Omental fat pad (tissue), 4 donors: ENCODE results near the gene ELP2. TPM values are rescaled to one million over a fixed set of nuclear protein-coding genes. Genes with fewer than 3 reads are reported as not detected.
"Not testable (repeated sequence)": the region's sequence is repeated elsewhere in the genome, so short reads cannot be mapped to it uniquely, and the experiment has no call there.

Experiments
- ATAC-seq: fragments of 150-250 bp; one replicate; pipeline ENCODE4 v1.9.1; 2016; ENCODE audit warnings: mild to moderate bottlenecking, moderate library complexity; ENCODE audit not compliant: low FRiP score
- DNase-seq: peaks from one replicate; pipeline ENCODE4 v3.0.0-alpha.2; 2019; ENCODE audit warnings: low spot score
- total RNA-seq, 4 donors: library from RNA; depleted of rRNA; stranded (reverse); fragments of >200 nt; gene quantifications; one replicate each; pipeline ENCODE4 v1.1.0, GENCODE V29; 2016
- TF ChIP-seq, protein P1 (sequence below), 3 donors: fragments of 450-650 bp; IDR thresholded peaks; one replicate each; pipeline ENCODE4 v1.5.1; 2016 to 2017; ENCODE audit warnings: antibody characterized with exemption in 3 of 3, mild to moderate bottlenecking in 3 of 3, moderate library complexity in 2 of 3

The ELP2 gene
- total RNA-seq, 4 donors from 2014 or later: 43.6 to 62.3 (median 57.7) TPM

DNA sequence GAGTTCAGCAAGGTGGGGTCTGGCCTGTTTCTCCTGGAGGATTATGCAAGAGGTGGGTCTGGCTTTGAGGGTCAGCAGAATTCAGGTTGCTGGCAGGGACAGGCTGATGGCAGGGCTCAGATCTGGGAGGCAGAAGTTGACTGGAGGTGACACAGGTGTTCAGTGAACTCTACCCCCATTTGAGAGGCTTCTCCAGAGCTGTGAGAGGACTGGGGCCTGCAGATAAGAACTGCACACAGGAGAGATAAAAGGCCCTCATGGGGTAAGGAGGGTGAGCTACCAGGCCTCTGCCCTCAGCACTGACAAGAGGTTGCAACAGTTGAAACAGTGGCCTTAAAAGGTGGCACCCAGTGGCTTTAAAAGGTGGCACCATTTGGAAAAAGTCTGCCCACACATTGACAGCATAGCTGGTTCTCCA lies 70.7 kb downstream of the ELP2 start:
- ATAC-seq (no peak), DNase-seq (no peak)
- TF ChIP-seq, protein P1, sequence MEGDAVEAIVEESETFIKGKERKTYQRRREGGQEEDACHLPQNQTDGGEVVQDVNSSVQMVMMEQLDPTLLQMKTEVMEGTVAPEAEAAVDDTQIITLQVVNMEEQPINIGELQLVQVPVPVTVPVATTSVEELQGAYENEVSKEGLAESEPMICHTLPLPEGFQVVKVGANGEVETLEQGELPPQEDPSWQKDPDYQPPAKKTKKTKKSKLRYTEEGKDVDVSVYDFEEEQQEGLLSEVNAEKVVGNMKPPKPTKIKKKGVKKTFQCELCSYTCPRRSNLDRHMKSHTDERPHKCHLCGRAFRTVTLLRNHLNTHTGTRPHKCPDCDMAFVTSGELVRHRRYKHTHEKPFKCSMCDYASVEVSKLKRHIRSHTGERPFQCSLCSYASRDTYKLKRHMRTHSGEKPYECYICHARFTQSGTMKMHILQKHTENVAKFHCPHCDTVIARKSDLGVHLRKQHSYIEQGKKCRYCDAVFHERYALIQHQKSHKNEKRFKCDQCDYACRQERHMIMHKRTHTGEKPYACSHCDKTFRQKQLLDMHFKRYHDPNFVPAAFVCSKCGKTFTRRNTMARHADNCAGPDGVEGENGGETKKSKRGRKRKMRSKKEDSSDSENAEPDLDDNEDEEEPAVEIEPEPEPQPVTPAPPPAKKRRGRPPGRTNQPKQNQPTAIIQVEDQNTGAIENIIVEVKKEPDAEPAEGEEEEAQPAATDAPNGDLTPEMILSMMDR (IDR thresholded peaks at IDR 0.05): no peak

DNA sequence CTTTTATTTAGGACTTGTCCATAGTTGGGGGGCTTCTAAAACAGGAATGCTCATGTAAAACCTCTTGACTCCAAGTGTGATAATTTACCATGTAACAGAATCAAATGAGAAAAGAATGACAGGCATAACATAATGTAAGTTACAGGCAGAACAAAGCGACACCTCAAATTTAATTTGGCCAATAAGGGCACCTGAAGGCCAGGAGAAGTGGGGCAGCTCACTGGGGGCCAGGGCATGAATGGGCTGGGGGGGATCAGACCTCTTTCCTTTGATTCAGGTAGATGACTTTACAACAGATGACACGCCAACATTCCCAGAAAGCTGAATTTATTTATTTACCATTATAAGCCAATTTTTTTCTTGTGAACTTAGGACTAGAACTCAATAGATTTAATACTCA lies 72.1 kb downstream of the ELP2 start:
- DNase-seq (no peak), ATAC-seq (no peak)
- TF ChIP-seq, protein P1 (IDR thresholded peaks at IDR 0.05): no peak

DNA sequence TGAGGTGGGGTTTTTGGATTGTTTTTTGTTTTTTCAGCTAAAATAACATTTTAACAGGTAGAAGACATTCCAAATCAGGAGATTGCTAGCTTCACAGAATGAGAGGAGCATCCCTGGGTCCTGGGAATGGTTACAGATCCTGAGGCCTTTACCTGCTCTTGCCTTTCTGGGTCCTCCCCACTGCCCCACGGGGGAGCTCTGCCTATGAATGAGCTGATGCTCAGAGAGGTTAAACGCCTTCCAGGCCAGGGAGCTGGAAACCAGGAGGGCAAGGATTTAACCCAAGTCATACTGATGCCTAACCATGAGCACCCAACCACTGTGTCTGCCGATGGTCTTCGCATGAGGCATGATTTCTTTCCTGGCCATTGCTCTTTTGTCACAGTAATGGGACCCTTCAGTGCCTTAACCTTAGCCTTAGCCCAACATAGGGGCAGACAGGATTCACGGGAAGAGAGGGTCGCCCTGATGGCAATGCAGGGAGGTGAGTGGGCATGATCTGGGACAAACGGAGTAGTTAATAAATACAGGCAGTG lies 73.7 kb downstream of the ELP2 start:
- ATAC-seq: no peak
- TF ChIP-seq, protein P1 (IDR thresholded peaks at IDR 0.05): no peak
- DNase-seq: no peak

DNA sequence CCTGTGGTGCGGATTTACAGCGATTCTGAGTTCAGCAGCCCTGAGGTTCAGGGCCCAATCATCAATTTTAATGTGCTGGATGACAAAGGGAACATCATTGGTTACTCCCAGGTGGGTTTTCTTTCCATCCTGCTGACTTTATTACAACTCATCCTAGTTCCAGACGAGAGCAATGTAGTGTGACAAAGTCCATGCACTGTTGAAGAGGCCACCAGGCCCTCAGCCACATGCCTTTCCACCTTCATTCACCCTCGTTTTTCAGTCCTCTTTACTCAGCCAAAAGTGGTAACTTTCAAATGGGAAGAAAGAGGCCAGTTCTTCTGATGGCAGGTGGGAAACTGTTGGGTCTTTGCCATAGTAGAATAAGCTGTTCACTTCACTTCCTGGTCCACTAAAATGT lies 75.5 kb downstream of the ELP2 start:
- TF ChIP-seq, protein P1 (IDR thresholded peaks at IDR 0.05): no peak
- ATAC-seq: no peak
- DNase-seq: no peak

DNA sequence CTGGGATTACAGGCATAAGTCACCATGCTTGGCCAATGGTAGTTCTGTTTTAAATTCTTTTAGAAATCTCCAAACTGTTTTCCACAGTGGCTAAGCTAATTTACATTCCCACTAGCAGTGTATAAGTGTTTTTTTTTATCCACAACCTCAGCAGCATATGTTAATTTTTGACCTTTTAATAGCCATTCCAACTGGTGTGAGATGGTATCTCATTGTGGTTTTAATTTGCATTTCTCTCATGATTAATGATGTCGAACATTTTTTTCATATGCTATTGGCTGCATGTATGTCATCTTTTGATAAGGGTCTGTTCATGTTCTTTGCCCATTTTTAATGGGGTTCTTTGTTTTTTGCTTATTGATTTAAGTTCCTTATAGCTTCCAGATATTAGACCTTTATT lies 77.6 kb downstream of the ELP2 start:
- DNase-seq (no peak), ATAC-seq (no peak)
- TF ChIP-seq, protein P1 (IDR thresholded peaks at IDR 0.05): no peak

DNA sequence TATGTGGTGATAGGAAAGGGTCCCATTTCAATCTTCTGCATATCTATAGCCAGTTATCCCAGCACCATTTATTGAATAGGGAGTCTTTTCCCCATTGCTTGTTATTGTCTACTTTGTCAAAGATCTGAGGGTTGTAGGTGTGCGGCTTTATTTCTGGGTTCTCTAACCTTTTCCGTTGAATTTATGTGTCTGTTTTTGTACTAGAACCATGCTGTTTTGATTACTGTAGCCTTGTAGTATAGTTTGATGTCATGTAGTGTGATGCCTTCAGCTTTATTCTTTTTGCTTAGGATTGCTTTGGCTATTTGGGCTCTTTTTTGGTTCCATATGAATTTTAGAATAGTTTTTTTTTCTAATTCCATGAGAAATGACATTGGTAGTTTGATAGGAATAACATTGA lies 78.3 kb downstream of the ELP2 start:
- DNase-seq, ATAC-seq: not testable (repeated sequence)

DNA sequence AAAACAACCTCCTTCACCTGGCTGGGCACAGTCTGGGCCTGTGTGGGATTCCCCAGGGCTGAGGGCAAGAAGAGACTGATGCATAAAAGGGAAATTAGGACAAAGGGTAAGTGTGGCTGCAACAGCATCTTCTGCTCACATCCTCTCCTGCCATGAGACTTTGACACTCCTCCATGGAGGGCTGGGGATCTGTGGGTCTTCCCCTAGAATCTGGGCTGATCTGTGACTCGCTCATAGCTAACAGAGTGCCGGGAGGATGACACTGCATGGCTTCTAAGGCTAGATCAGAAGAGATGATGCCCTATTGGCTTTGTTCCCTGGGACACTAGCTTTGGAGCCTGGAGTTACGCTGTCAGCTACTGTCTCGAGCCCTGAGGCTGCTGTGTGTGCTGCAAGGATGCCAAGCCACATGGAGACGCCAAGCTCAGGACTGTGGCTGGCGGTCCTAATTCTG lies 81.9 kb downstream of the ELP2 start:
- TF ChIP-seq, protein P1 (IDR thresholded peaks at IDR 0.05): no peak
- no peak for ATAC-seq

More for the DNA sequence above, 81.9 kb downstream of the ELP2 start:
- no peak for DNase-seq
